Adrenal gland (tissue), 12 donors: ENCODE data around the gene ERMARD. TPM values are rescaled to one million over a fixed set of nuclear protein-coding genes. Genes with fewer than 3 reads are reported as not detected.

ENCODE experiments used
- DNase-seq, 7 donors: peaks; one replicate each; pipeline ENCODE4 v3.0.0-alpha.2; 2019 to 2020
- H3K27ac ChIP-seq, 5 donors: fragments of 200-600 bp; sonication (generic) in 4 of 5; 1 replicate in 3 of 5; 2 replicates in 2 of 5; pipeline versions ENCODE4 v1.5.1 to v1.8.0; 2016 to 2020; ENCODE audit warnings: mild to moderate bottlenecking in 1 of 5
- H3K27me3 ChIP-seq: fragments of 200-600 bp; 2 replicates; pipeline ENCODE4 v1.8.0; 2021
- H3K36me3 ChIP-seq, 2 donors: fragments of 200-600 bp; replicated peaks in 1 of 2; 1 replicate in 1 of 2; 2 replicates in 1 of 2; pipeline versions ENCODE4 v1.5.1 to v1.8.0; 2018 to 2022
- H3K4me1 ChIP-seq, 2 donors: fragments of 200-600 bp; replicated peaks in 1 of 2; 1 replicate in 1 of 2; 2 replicates in 1 of 2; pipeline versions ENCODE4 v1.5.1 to v1.8.0; 2018 to 2021
- H3K4me3 ChIP-seq, 4 donors: fragments of 200-600 bp; sonication (generic) in 3 of 4; one replicate each; pipeline ENCODE4 v1.5.1; 2016 to 2018
- H3K9me3 ChIP-seq, 3 donors: fragments of 200-600 bp; sonication (generic) in 1 of 3; replicated peaks in 1 of 3; 1 replicate in 2 of 3; 2 replicates in 1 of 3; pipeline versions ENCODE4 v1.5.1 to v1.8.0; 2016 to 2021
- POLR2A ChIP-seq, 2 donors: fragments of 450-650 bp; IDR thresholded peaks; one replicate each; pipeline ENCODE4 v1.6.1; 2017; ENCODE audit warnings: antibody characterized with exemption in 2 of 2, mild to moderate bottlenecking in 2 of 2, moderate library complexity in 1 of 2
- WGBS, 4 donors: extraction: QIAGEN DNeasy Blood & Tissue Kit in 2 of 4; methylation state at CpG; one replicate each; pipeline versions ENCODE4 v1.1.5 to v1.1.7; 2013 to 2017; 5-methylcytosine and 5-hydroxymethylcytosine counted together
- intact Hi-C, 2 donors: fragments of 100-400 bp; cut with DNase I; formaldehyde crosslinking; loops; one replicate each; pipeline versions ENCODE4 v1.14.1 to v1.15.0; 2022 to 2023
- polyA plus RNA-seq, 3 donors: library from polyadenylated mRNA; stranded (reverse); fragments of 200-250 nt in 2 of 3; fragments of 350-450 nt in 1 of 3; fragmentation: Illumina TruSeq in 1 of 3; extraction: RNeasy Lipid Tissue Mini Kit (QIAGEN cat#74804) in 1 of 3; gene quantifications; one replicate each; pipeline ENCODE4 v1.2.3, GENCODE V29; 2013 to 2014
- total RNA-seq, 9 donors: library from RNA; depleted of rRNA in 4 of 9; stranded (reverse); fragments of >200 nt in 4 of 9; fragments of 120-200 nt in 1 of 9; fragmentation: NEBNext Ultra II Directional in 1 of 9; extraction: Animal tissue kit (Norgen Biotek cat#: 25700) in 1 of 9; gene quantifications; one replicate each; pipeline versions ENCODE4 v1.1.0 to v1.2.4, GENCODE V29; 2013 to 2023
- TF ChIP-seq, protein P1 (sequence below), 6 experiments: fragments of 450-650 bp in 4 of 6; fragments of 200-600 bp in 2 of 6; sonication (generic) in 1 of 6; IDR thresholded peaks; 1 replicate in 5 of 6; 2 replicates in 1 of 6; pipeline versions ENCODE4 v1.5.1 to v1.8.0; 2016 to 2021; ENCODE audit warnings: antibody characterized with exemption in 6 of 6, mild to moderate bottlenecking in 2 of 6, moderate library complexity in 1 of 6
- donor health status: healthy with polysubstance abuse.
- donor health status: Bipolar disorder and iron deficiency.
- donor health status: DM: yes; HTN: yes; CAD: no.
- donor health status: DM: no; HTN: no; CAD: no.
- donor health status: DM: no; HTN: no; CAD: no.
- donor health status: DM: yes; HTN: yes; CAD: no.

The ERMARD gene
- total and polyA plus RNA-seq, 12 donors: 10.1 to 296 (median 31.8) TPM

DNA sequence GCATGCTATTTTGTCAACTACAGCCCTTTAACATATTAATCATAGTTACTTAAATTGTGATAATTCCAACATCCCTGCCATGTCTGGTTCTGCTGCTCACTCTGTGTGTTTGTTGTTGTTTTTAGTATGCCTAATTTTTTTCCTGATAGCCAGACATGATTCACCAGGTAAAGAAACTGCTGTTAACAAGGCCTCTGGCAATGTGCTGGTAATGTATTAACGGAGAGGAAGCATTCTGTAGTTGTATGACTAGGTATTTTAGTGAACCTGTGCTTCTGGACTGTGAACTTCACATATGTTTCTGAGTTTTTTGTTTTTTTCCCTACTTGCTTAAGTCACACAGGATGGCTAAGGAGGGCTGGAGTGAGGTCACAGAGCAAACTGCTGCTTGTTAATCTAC lies 4.9 kb upstream of the ERMARD start:
- intact Hi-C loops: no loop called here
- TF ChIP-seq, protein P1, sequence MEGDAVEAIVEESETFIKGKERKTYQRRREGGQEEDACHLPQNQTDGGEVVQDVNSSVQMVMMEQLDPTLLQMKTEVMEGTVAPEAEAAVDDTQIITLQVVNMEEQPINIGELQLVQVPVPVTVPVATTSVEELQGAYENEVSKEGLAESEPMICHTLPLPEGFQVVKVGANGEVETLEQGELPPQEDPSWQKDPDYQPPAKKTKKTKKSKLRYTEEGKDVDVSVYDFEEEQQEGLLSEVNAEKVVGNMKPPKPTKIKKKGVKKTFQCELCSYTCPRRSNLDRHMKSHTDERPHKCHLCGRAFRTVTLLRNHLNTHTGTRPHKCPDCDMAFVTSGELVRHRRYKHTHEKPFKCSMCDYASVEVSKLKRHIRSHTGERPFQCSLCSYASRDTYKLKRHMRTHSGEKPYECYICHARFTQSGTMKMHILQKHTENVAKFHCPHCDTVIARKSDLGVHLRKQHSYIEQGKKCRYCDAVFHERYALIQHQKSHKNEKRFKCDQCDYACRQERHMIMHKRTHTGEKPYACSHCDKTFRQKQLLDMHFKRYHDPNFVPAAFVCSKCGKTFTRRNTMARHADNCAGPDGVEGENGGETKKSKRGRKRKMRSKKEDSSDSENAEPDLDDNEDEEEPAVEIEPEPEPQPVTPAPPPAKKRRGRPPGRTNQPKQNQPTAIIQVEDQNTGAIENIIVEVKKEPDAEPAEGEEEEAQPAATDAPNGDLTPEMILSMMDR (IDR thresholded peaks at IDR 0.05): no peak
- TF ChIP-seq POLR2A (IDR thresholded peaks at IDR 0.05): no peak
- Histone ChIP-seq H3K4me3 (no peak overlapping the region), H3K4me1 (peaks cover 5 to 15% of the 10 kb centered on the region in 2 donors), H3K27ac (no peak overlapping the region), H3K9me3 (no peaks in the 10 kb centered on the region), H3K27me3 (no peaks in the 10 kb centered on the region), H3K36me3 (no peaks in the 10 kb centered on the region)
- no peak for DNase-seq
- WGBS, 4 donors: 91 to 100% (median 96%) methylated on average over 1 of the region's 1 CpG

DNA sequence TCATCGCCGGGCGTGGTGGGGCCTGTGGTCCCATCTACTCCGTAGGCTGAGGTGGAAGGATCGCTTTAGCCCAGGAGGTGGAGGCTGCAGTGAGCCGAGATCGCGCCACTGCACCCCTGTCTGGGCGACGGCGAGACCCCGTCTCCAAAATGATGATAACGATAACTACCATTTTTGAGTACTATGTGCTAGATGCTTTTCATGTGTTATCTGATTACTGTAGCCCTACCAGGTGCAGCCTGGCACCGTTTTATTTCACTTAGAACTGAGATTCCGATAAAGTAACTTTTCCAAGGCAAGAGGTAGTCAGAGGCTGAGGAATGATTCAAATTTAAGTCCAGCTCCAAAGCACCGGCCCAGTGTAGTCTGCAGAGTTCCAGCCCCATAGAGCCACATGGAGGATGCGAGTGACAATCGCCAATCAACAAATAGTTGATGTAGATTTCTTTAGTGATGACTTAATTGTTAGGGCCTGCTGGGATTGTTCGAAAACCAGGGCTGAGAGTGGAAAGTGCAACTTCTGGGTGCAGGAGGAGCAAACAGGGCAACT lies 727 bp downstream of the ERMARD start:
- Histone ChIP-seq H3K36me3 (peaks cover 0 to 6% of the 10 kb centered on the region in 2 donors), H3K27ac (peak overlapping the region; percentile 79 to 98 (median 97)), H3K4me3 (peak overlapping the region; percentile 58 to 86 (median 82)), H3K9me3 (no peaks in the 10 kb centered on the region), H3K4me1 (peaks cover 11 to 25% of the 10 kb centered on the region in 2 donors), H3K27me3 (no peaks in the 10 kb centered on the region)
- intact Hi-C loops: no loop called here
- 7 to 19% (median 10%) methylated on average over 7 to 19 of the region's 19 CpGs for WGBS, 4 donors
- peak in 1 of 7 donors; percentile 7 for DNase-seq
- TF ChIP-seq, protein P1 (IDR thresholded peaks at IDR 0.05): no peak
- no peak for TF ChIP-seq POLR2A (IDR thresholded peaks at IDR 0.05)

DNA sequence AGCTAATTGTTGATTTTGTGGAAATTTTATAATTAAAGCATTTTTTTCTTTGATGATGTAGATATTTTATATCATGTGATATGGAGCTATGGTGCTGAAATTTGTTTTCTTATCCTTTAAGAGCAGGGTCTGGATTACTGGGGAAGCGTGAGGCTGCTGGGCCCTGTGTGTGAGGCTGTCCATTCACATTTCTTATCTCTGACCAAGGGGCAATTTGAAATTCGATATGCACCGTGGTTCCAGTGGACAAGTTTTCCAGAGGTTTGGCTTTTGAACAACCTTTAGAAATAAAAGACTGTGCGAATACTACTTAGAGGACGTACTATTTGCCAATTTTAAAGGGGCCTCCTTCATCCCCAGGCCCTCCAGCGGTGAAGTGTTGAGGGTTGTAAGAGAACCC lies 3.7 kb downstream of the ERMARD start:
- no peaks in the 10 kb centered on the region for H3K9me3 ChIP-seq
- peaks cover 11 to 19% of the 10 kb centered on the region in 2 donors for H3K4me1 ChIP-seq
- DNase-seq: no peak
- no peak for TF ChIP-seq POLR2A (IDR thresholded peaks at IDR 0.05)
- TF ChIP-seq, protein P1 (IDR thresholded peaks at IDR 0.05): no peak
- H3K4me3 ChIP-seq: no peak overlapping the region
- WGBS, 4 donors: 90 to 95% (median 92%) methylated on average over 6 of the region's 6 CpGs
- H3K27ac ChIP-seq: no peak overlapping the region
- intact Hi-C loops: no loop called here
- H3K27me3 ChIP-seq: no peaks in the 10 kb centered on the region
- H3K36me3 ChIP-seq: peaks cover 0 to 35% of the 10 kb centered on the region in 2 donors

DNA sequence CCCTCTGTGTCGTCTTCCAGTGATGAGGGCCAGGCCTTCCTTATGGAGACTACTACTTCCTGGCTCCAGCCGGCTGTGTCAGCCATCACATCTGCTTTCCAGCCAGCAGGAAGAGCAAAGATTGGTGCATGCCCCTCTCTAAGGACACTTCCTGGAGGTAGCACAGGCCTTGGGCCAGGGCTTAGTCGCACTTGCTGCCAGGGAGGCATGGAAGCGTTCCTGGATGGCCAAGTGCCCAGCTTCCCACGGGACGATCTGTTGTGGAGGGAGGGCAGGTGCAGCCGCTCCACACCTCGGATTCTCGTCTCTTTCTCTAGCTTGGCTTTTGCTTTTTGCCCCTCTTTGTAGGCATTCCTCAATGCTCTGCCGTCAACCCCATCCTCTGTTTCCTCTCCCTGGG lies 11.9 kb downstream of the ERMARD start:
- Histone ChIP-seq H3K36me3 (peaks cover 0 to 62% of the 10 kb centered on the region in 2 donors), H3K4me3 (no peak overlapping the region), H3K9me3 (no peaks in the 10 kb centered on the region), H3K27ac (no peak overlapping the region), H3K4me1 (no peaks in the 10 kb centered on the region), H3K27me3 (no peaks in the 10 kb centered on the region)
- WGBS, 4 donors: 77 to 84% (median 82%) methylated on average over 8 to 10 of the region's 10 CpGs
- intact Hi-C loops: no loop called here
- no peak for DNase-seq
- TF ChIP-seq, protein P1 (IDR thresholded peaks at IDR 0.05): no peak
- TF ChIP-seq POLR2A (IDR thresholded peaks at IDR 0.05): no peak
